ENCODE results near the gene ARHGAP42. TPM values are rescaled to one million over a fixed set of nuclear protein-coding genes. Genes with fewer than 3 reads are reported as not detected.
"Not testable (repeated sequence)": the region's sequence is repeated elsewhere in the genome, so short reads cannot be mapped to it uniquely, and the experiment has no call there.

ARHGAP42 gene
- total RNA-seq, 2 donors from 2014 or later, result not detected

- H3K27me3 Mint-ChIP-seq, result no peaks in the 10 kb centered on the region
- no peak overlapping the region for H3K4me3 Mint-ChIP-seq
- H3K36me3 Mint-ChIP-seq (ENCODE audit: low read depth), result no peaks in the 10 kb centered on the region
- no peak overlapping the region for H3K27ac Mint-ChIP-seq
- no peaks in the 10 kb centered on the region for H3K4me1 Mint-ChIP-seq
- ATAC-seq (replicated peaks), result no peak
- H3K9me3 Mint-ChIP-seq, result peaks cover 5% of the 10 kb centered on the region
These were observed 188.4 kb downstream of the ARHGAP42 start for GRCh38 chr11:100875521-100875869.

- no peak overlapping the region for H3K4me3 Mint-ChIP-seq
- H3K27me3 Mint-ChIP-seq, result no peaks in the 10 kb centered on the region
- no peaks in the 10 kb centered on the region for H3K36me3 Mint-ChIP-seq (ENCODE audit: low read depth)
- ATAC-seq (replicated peaks), result no peak
- H3K9me3 Mint-ChIP-seq, result peaks cover 10% of the 10 kb centered on the region
- no peak overlapping the region for H3K27ac Mint-ChIP-seq
- no peaks in the 10 kb centered on the region for H3K4me1 Mint-ChIP-seq
These were observed 189.9 kb downstream of the ARHGAP42 start for GRCh38 chr11:100876815-100877520.

- no peaks in the 10 kb centered on the region for H3K4me1 Mint-ChIP-seq
- H3K9me3 Mint-ChIP-seq, result peaks cover 15% of the 10 kb centered on the region
- H3K4me3 Mint-ChIP-seq, result no peak overlapping the region
- H3K36me3 Mint-ChIP-seq (ENCODE audit: low read depth), result no peaks in the 10 kb centered on the region
- no peak for ATAC-seq (replicated peaks)
- no peak overlapping the region for H3K27ac Mint-ChIP-seq
- no peaks in the 10 kb centered on the region for H3K27me3 Mint-ChIP-seq
These were observed 191.4 kb downstream of the ARHGAP42 start for GRCh38 chr11:100878474-100878873.

- Mint-ChIP-seq H3K4me3 (no peak overlapping the region), H3K27me3 (no peaks in the 10 kb centered on the region), H3K27ac (no peak overlapping the region), H3K4me1 (no peaks in the 10 kb centered on the region), H3K9me3 (peaks cover 15% of the 10 kb centered on the region), H3K36me3 (ENCODE audit: low read depth) (no peaks in the 10 kb centered on the region)
- ATAC-seq (replicated peaks), result no peak
These were observed 195.9 kb downstream of the ARHGAP42 start for GRCh38 chr11:100882957-100883356.

- ATAC-seq (replicated peaks), result no peak
- Mint-ChIP-seq H3K36me3 (ENCODE audit: low read depth) (no peaks in the 10 kb centered on the region), H3K4me1 (no peaks in the 10 kb centered on the region), H3K9me3 (peaks cover 15% of the 10 kb centered on the region), H3K27ac (no peak overlapping the region), H3K27me3 (no peaks in the 10 kb centered on the region), H3K4me3 (no peak overlapping the region)
These were observed 196.7 kb downstream of the ARHGAP42 start for GRCh38 chr11:100883830-100884229.

GRCh38 chr11:100887659-100888058 lies 200.6 kb downstream of the ARHGAP42 start:
- Mint-ChIP-seq H3K27me3 (no peaks in the 10 kb centered on the region), H3K27ac (no peak overlapping the region), H3K4me3 (no peak overlapping the region), H3K36me3 (ENCODE audit: low read depth) (no peaks in the 10 kb centered on the region), H3K9me3 (peaks cover 3% of the 10 kb centered on the region), H3K4me1 (no peaks in the 10 kb centered on the region)
- no peak for ATAC-seq (replicated peaks)

GRCh38 chr11:100888836-100889235 lies 201.7 kb downstream of the ARHGAP42 start:
- H3K27me3 Mint-ChIP-seq, result no peaks in the 10 kb centered on the region
- no peak for ATAC-seq (replicated peaks)
- H3K36me3 Mint-ChIP-seq (ENCODE audit: low read depth), result no peaks in the 10 kb centered on the region
- H3K27ac Mint-ChIP-seq, result no peak overlapping the region
- no peak overlapping the region for H3K4me3 Mint-ChIP-seq
- H3K9me3 Mint-ChIP-seq, result no peaks in the 10 kb centered on the region
- H3K4me1 Mint-ChIP-seq, result no peaks in the 10 kb centered on the region

- H3K4me3 Mint-ChIP-seq, result no peak overlapping the region
- H3K27ac Mint-ChIP-seq, result no peak overlapping the region
- peaks cover 3% of the 10 kb centered on the region for H3K9me3 Mint-ChIP-seq
- H3K36me3 Mint-ChIP-seq (ENCODE audit: low read depth), result no peaks in the 10 kb centered on the region
- H3K27me3 Mint-ChIP-seq, result no peaks in the 10 kb centered on the region
- H3K4me1 Mint-ChIP-seq, result no peaks in the 10 kb centered on the region
- no peak for ATAC-seq (replicated peaks)
These were observed 202.7 kb downstream of the ARHGAP42 start for GRCh38 chr11:100889758-100890157.

- no peak overlapping the region for H3K4me3 Mint-ChIP-seq
- ATAC-seq (replicated peaks), result no peak
- H3K27me3 Mint-ChIP-seq, result no peaks in the 10 kb centered on the region
- no peaks in the 10 kb centered on the region for H3K4me1 Mint-ChIP-seq
- H3K36me3 Mint-ChIP-seq (ENCODE audit: low read depth), result no peaks in the 10 kb centered on the region
- no peak overlapping the region for H3K27ac Mint-ChIP-seq
- H3K9me3 Mint-ChIP-seq, result peaks cover 4% of the 10 kb centered on the region
These were observed 203.7 kb downstream of the ARHGAP42 start for GRCh38 chr11:100890789-100891188.

GRCh38 chr11:100892886-100893285 lies 205.8 kb downstream of the ARHGAP42 start:
- no peak for ATAC-seq (replicated peaks)
- H3K4me1 Mint-ChIP-seq, result no peaks in the 10 kb centered on the region
- H3K4me3 Mint-ChIP-seq, result no peak overlapping the region
- H3K27me3 Mint-ChIP-seq, result no peaks in the 10 kb centered on the region
- peaks cover 4% of the 10 kb centered on the region for H3K9me3 Mint-ChIP-seq
- H3K36me3 Mint-ChIP-seq (ENCODE audit: low read depth), result no peaks in the 10 kb centered on the region
- no peak overlapping the region for H3K27ac Mint-ChIP-seq

- H3K4me3 Mint-ChIP-seq, result no peak overlapping the region
- H3K36me3 Mint-ChIP-seq (ENCODE audit: low read depth), result no peaks in the 10 kb centered on the region
- no peak for ATAC-seq (replicated peaks)
- H3K27me3 Mint-ChIP-seq, result no peaks in the 10 kb centered on the region
- H3K27ac Mint-ChIP-seq, result no peak overlapping the region
- H3K9me3 Mint-ChIP-seq, result peaks cover 12% of the 10 kb centered on the region
- H3K4me1 Mint-ChIP-seq, result no peaks in the 10 kb centered on the region
These were observed 208.4 kb downstream of the ARHGAP42 start for GRCh38 chr11:100895449-100895848.

GRCh38 chr11:100895976-100896375 lies 208.9 kb downstream of the ARHGAP42 start:
- peaks cover 15% of the 10 kb centered on the region for H3K9me3 Mint-ChIP-seq
- not testable (repeated sequence) for H3K36me3 Mint-ChIP-seq (ENCODE audit: low read depth); H3K27ac Mint-ChIP-seq; ATAC-seq (replicated peaks); H3K27me3 Mint-ChIP-seq; H3K4me3 Mint-ChIP-seq; H3K4me1 Mint-ChIP-seq

- H3K4me3 Mint-ChIP-seq; H3K36me3 Mint-ChIP-seq (ENCODE audit: low read depth); H3K4me1 Mint-ChIP-seq; H3K27ac Mint-ChIP-seq; ATAC-seq (replicated peaks); H3K27me3 Mint-ChIP-seq: not testable (repeated sequence)
- peaks cover 11% of the 10 kb centered on the region for H3K9me3 Mint-ChIP-seq
These were observed 214.4 kb downstream of the ARHGAP42 start for GRCh38 chr11:100901471-100901870.

- Mint-ChIP-seq H3K36me3 (ENCODE audit: low read depth) (no peaks in the 10 kb centered on the region), H3K27me3 (no peaks in the 10 kb centered on the region), H3K9me3 (peaks cover 11% of the 10 kb centered on the region), H3K4me3 (no peak overlapping the region), H3K27ac (no peak overlapping the region), H3K4me1 (no peaks in the 10 kb centered on the region)
- no peak for ATAC-seq (replicated peaks)
These were observed 215.5 kb downstream of the ARHGAP42 start for GRCh38 chr11:100902454-100903141.

- Mint-ChIP-seq H3K27ac (no peak overlapping the region), H3K9me3 (peaks cover 11% of the 10 kb centered on the region), H3K4me3 (no peak overlapping the region), H3K36me3 (ENCODE audit: low read depth) (no peaks in the 10 kb centered on the region), H3K4me1 (no peaks in the 10 kb centered on the region), H3K27me3 (no peaks in the 10 kb centered on the region)
- no peak for ATAC-seq (replicated peaks)
These were observed 216.2 kb downstream of the ARHGAP42 start for GRCh38 chr11:100903284-100903683.

Measured in activated T-helper 17 cell treated with anti-CD3 and anti-CD28 coated beads, Interleukin-2, amount 50 U/mL, for 72 hours (primary cell).